Stimulated activated naive CD8-positive, alpha-beta T cell treated with anti-CD3 and anti-CD28 coated beads, Interleukin-15, Interleukin-2, amounts not matched to agents 100 U/mL and 50 U/mL, for 24 hours (primary cell): ENCODE results near the gene SCAMP5.
A peak's percentile ranks its signal among the peaks of the same experiment; 100 is the strongest.

Source experiments
- ATAC-seq: fragments of 150-1000 bp; cut with Tn5 transposase; one replicate; pipeline ENCODE4 v1.10.0; 2021
- DNase-seq: peaks from one replicate; pipeline ENCODE4 v3.0.0; 2021

SCAMP5 gene

GRCh38 chr15:74977599-74977998 lies 17.8 kb upstream of the SCAMP5 start:
- ATAC-seq (peak; percentile 94), DNase-seq (peak; percentile 32)

GRCh38 chr15:74978077-74978476 lies 17.3 kb upstream of the SCAMP5 start:
- ATAC-seq (peak; percentile 3), DNase-seq (no peak)

GRCh38 chr15:74978503-74978902 lies 16.9 kb upstream of the SCAMP5 start:
- ATAC-seq (peak; percentile 83), DNase-seq (peak; percentile 76)

- DNase-seq (no peak), ATAC-seq (no peak)
These were observed 13.2 kb upstream of the SCAMP5 start for GRCh38 chr15:74982183-74982582.

GRCh38 chr15:74983725-74984231 lies 11.6 kb upstream of the SCAMP5 start:
- DNase-seq (peak; percentile 69), ATAC-seq (peak; percentile 98)

- ATAC-seq, result no peak
- peak; percentile 58 for DNase-seq
These were observed 7.2 kb upstream of the SCAMP5 start for GRCh38 chr15:74988007-74988800.

- ATAC-seq, result no peak
- DNase-seq, result no peak
These were observed 5.8 kb upstream of the SCAMP5 start for GRCh38 chr15:74989527-74989926.

GRCh38 chr15:74992619-74993018 lies 2.7 kb upstream of the SCAMP5 start:
- ATAC-seq (no peak), DNase-seq (no peak)

- ATAC-seq (no peak), DNase-seq (no peak)
These were observed 1.1 kb upstream of the SCAMP5 start for GRCh38 chr15:74994236-74994635.

GRCh38 chr15:74994685-74995084 lies 678 bp upstream of the SCAMP5 start:
- DNase-seq (no peak), ATAC-seq (no peak)

GRCh38 chr15:74995779-74996765 lies 709 bp downstream of the SCAMP5 start:
- peak; percentile 18 for DNase-seq
- no peak for ATAC-seq

- ATAC-seq (no peak), DNase-seq (no peak)
These were observed 1.8 kb downstream of the SCAMP5 start for GRCh38 chr15:74997141-74997540.

GRCh38 chr15:74997543-74997942 lies 2.2 kb downstream of the SCAMP5 start:
- ATAC-seq, result no peak
- no peak for DNase-seq

GRCh38 chr15:75001310-75001709 lies 5.9 kb downstream of the SCAMP5 start:
- DNase-seq (no peak), ATAC-seq (no peak)

- ATAC-seq (no peak), DNase-seq (no peak)
These were observed 7.0 kb downstream of the SCAMP5 start for GRCh38 chr15:75002398-75002797.

- ATAC-seq, result no peak
- DNase-seq, result no peak
These were observed 11.9 kb downstream of the SCAMP5 start for GRCh38 chr15:75007216-75007615.

GRCh38 chr15:75008221-75008625 lies 12.9 kb downstream of the SCAMP5 start:
- DNase-seq (no peak), ATAC-seq (no peak)

GRCh38 chr15:75008629-75009326 lies 13.4 kb downstream of the SCAMP5 start:
- no peak for ATAC-seq
- no peak for DNase-seq

GRCh38 chr15:75016431-75016830 lies 21.1 kb downstream of the SCAMP5 start:
- DNase-seq (no peak), ATAC-seq (no peak)

GRCh38 chr15:75019916-75020315 lies 24.6 kb downstream of the SCAMP5 start:
- DNase-seq (no peak), ATAC-seq (no peak)

GRCh38 chr15:75021341-75021740 lies 26.0 kb downstream of the SCAMP5 start:
- DNase-seq, result no peak
- no peak for ATAC-seq

GRCh38 chr15:75022783-75023180 lies 27.4 kb downstream of the SCAMP5 start:
- no peak for DNase-seq
- no peak for ATAC-seq
